Right cardiac atrium (tissue), 5 donors: Measurements from ENCODE around the gene FAIM2. TPM values are rescaled to one million over a fixed set of nuclear protein-coding genes. Genes with fewer than 3 reads are reported as not detected.

Source experiments
- ATAC-seq, 2 donors: fragments of 200-7000 bp; cut with Tn5 transposase; one replicate each; pipeline versions ENCODE4 v1.8.0 to v1.9.1; 2020; ENCODE audit warnings: moderate library complexity in 2 of 2, mild to moderate bottlenecking in 1 of 2
- DNase-seq, 3 donors: peaks; one replicate each; pipeline ENCODE4 v3.0.0-alpha.2; 2020
- H3K27ac ChIP-seq: one replicate; pipeline ENCODE4 v1.5.1; 2013; ENCODE audit warnings: mild to moderate bottlenecking, low read length, control low read depth, moderate library complexity
- H3K27me3 ChIP-seq: one replicate; pipeline ENCODE4 v1.6.1; 2013; ENCODE audit not compliant: control insufficient read depth, insufficient read depth
- H3K4me1 ChIP-seq: one replicate; pipeline ENCODE4 v1.6.1; 2013; ENCODE audit warnings: low read length; ENCODE audit not compliant: control insufficient read depth, insufficient read depth
- H3K4me3 ChIP-seq: one replicate; pipeline ENCODE4 v1.5.1; 2013; ENCODE audit warnings: low read length, control low read depth
- H3K9me3 ChIP-seq: one replicate; pipeline ENCODE4 v1.6.1; 2013; ENCODE audit warnings: low read length; ENCODE audit not compliant: control insufficient read depth
- WGBS: extraction: QIAGEN DNeasy Blood & Tissue Kit; methylation state at CpG from one replicate; pipeline ENCODE4 v1.1.7; 2013; 5-methylcytosine and 5-hydroxymethylcytosine counted together
- intact Hi-C, 4 donors: fragments of 100-400 bp; cut with DNase I; formaldehyde crosslinking; loops; one replicate each; pipeline versions ENCODE4 v1.11.0 to v1.14.0; 2022 to 2023
- long read RNA-seq, 4 donors: library from polyadenylated mRNA; unstranded; transcript quantifications; one replicate each; pipeline ENCODE4 v2.0.0, GENCODE V29; 2020 to 2021
- polyA plus RNA-seq: library from polyadenylated mRNA; stranded (reverse); fragments of 200-250 nt; gene quantifications from one replicate; pipeline ENCODE4 v1.2.3, GENCODE V29; 2013
- total RNA-seq, 4 donors: library from RNA; stranded (reverse); fragmentation: NEBNext Ultra II Directional; extraction: Animal tissue kit (Norgen Biotek cat#: 25700); gene quantifications; one replicate each; pipeline ENCODE4 v1.2.1, GENCODE V29; 2021
- donor health status: healthy with polysubstance abuse.
- donor health status: DM: no; HTN: yes; CAD: no.
- donor health status: DM: no; HTN: no; CAD: no.
- donor health status: DM: no; HTN: yes; CAD: no; lungs with severe emphysema.
- donor health status: DM: yes; HTN: yes; CAD: no.

FAIM2 gene
- total RNA-seq, result 10 to 100 TPM; 10.4 to 31.1 (median 17.4) TPM
- polyA plus RNA-seq, result 37.4 TPM
- long read RNA-seq, donor 1, full-length matches to known transcripts, result 26 of 47 reads
- long read RNA-seq, donor 1, partial matches to known transcripts, result 1 of 47 reads
- long read RNA-seq, donor 1, other reads (novel, unspliced or antisense), result 20 of 47 reads
- long read RNA-seq, donor 2, full-length matches to known transcripts, result 20 of 40 reads
- long read RNA-seq, donor 2, partial matches to known transcripts, result 3 of 40 reads
- long read RNA-seq, donor 2, other reads (novel, unspliced or antisense), result 17 of 40 reads
- long read RNA-seq, donor 3, full-length matches to known transcripts, result 14 of 34 reads
- long read RNA-seq, donor 3, partial matches to known transcripts, result 1 of 34 reads
- long read RNA-seq, donor 3, other reads (novel, unspliced or antisense), result 19 of 34 reads
- long read RNA-seq, donor 4, full-length matches to known transcripts, result 5 of 7 reads
- long read RNA-seq, donor 4, partial matches to known transcripts, result 0 of 7 reads
- long read RNA-seq, donor 4, other reads (novel, unspliced or antisense), result 2 of 7 reads

- DNase-seq (peak; percentile 76 to 91 (median 89)), ATAC-seq (peak; percentile 85 to 90)
- 4% methylated on average over 56 of the region's 56 CpGs for WGBS
- Histone ChIP-seq H3K4me1 (no peaks in the 10 kb centered on the region), H3K27me3 (no peaks in the 10 kb centered on the region), H3K4me3 (peak within 1 kb of the TSS; percentile 34), H3K9me3 (no peaks in the 10 kb centered on the region), H3K27ac (peak within 1 kb of the TSS; percentile 0)
- intact Hi-C loops, result no loop called here
Measured at GRCh38 chr12:49903700-49904423, at the start of gene FAIM2. Gene FAIM2, minus strand, starts transcription at chr12:49903900. Its CDS starts 108 bp downstream, at chr12:49903792.

GRCh38 chr12:49953151-49953550 is 49.5 kb upstream of the FAIM2 start:
- Histone ChIP-seq H3K27me3 (no peaks in the 10 kb centered on the region), H3K27ac (no peak overlapping the region), H3K9me3 (no peaks in the 10 kb centered on the region), H3K4me3 (no peak overlapping the region), H3K4me1 (no peaks in the 10 kb centered on the region)
- WGBS, result 87% methylated on average over 4 of the region's 4 CpGs
- no peak for ATAC-seq
- no peak for DNase-seq
- intact Hi-C loops, result loop anchor here in 1 of 4 donors (10.0 kb wide), 1 partner anchor 78 kb away; no protein-coding TSS in a partner anchor

GRCh38 chr12:49952391-49953055 is 48.8 kb upstream of the FAIM2 start:
- no peak overlapping the region for H3K27ac ChIP-seq
- no peaks in the 10 kb centered on the region for H3K27me3 ChIP-seq
- DNase-seq, result no peak
- ATAC-seq, result no peak
- WGBS, result 89% methylated on average over 1 of the region's 1 CpG
- intact Hi-C loops, result loop anchor here in 1 of 4 donors (10.0 kb wide), 1 partner anchor 78 kb away; no protein-coding TSS in a partner anchor
- H3K9me3 ChIP-seq, result no peaks in the 10 kb centered on the region
- no peak overlapping the region for H3K4me3 ChIP-seq
- no peaks in the 10 kb centered on the region for H3K4me1 ChIP-seq

GRCh38 chr12:49951411-49952240 is 47.9 kb upstream of the FAIM2 start:
- no peaks in the 10 kb centered on the region for H3K9me3 ChIP-seq
- no peak for ATAC-seq
- H3K4me1 ChIP-seq, result no peaks in the 10 kb centered on the region
- DNase-seq, result no peak
- no peak overlapping the region for H3K4me3 ChIP-seq
- no peak overlapping the region for H3K27ac ChIP-seq
- 82% methylated on average over 14 of the region's 14 CpGs for WGBS
- intact Hi-C loops, result loop anchor here in 1 of 4 donors (10.0 kb wide), 1 partner anchor 77 kb away; no protein-coding TSS in a partner anchor
- no peaks in the 10 kb centered on the region for H3K27me3 ChIP-seq

GRCh38 chr12:49950273-49951251 is 46.9 kb upstream of the FAIM2 start, which contains the start of gene AQP2:
Gene AQP2, plus strand, starts transcription at chr12:49950737. Its CDS starts 94 bp downstream, at chr12:49950831.
- no peak for DNase-seq
- 82% methylated on average over 32 of the region's 32 CpGs for WGBS
- intact Hi-C loops, result loop anchor here in 1 of 4 donors (10.0 kb wide), 1 partner anchor 76 kb away; no protein-coding TSS in a partner anchor
- Histone ChIP-seq H3K9me3 (no peaks in the 10 kb centered on the region), H3K27ac (no peak within 1 kb of the TSS), H3K27me3 (no peaks in the 10 kb centered on the region), H3K4me1 (no peaks in the 10 kb centered on the region), H3K4me3 (no peak within 1 kb of the TSS)
- ATAC-seq, result peak in 1 of 2 donors; percentile 9

GRCh38 chr12:49949866-49950265 is 46.2 kb upstream of the FAIM2 start:
- intact Hi-C loops, result loop anchor here in 2 of 4 donors (10.0 kb wide), 2 partner anchors 75 to 85 kb away; no protein-coding TSS in a partner anchor
- no peak overlapping the region for H3K27ac ChIP-seq
- no peaks in the 10 kb centered on the region for H3K27me3 ChIP-seq
- ATAC-seq (no peak), DNase-seq (no peak)
- no peaks in the 10 kb centered on the region for H3K4me1 ChIP-seq
- 94% methylated on average over 3 of the region's 3 CpGs for WGBS
- H3K9me3 ChIP-seq, result no peaks in the 10 kb centered on the region
- no peak overlapping the region for H3K4me3 ChIP-seq

GRCh38 chr12:49948866-49949845 is 45.5 kb upstream of the FAIM2 start:
- intact Hi-C loops, result loop anchor here in 1 of 4 donors (10.0 kb wide), 1 partner anchor 84 kb away; no protein-coding TSS in a partner anchor
- ATAC-seq (no peak), DNase-seq (no peak)
- H3K9me3 ChIP-seq, result no peaks in the 10 kb centered on the region
- H3K27me3 ChIP-seq, result no peaks in the 10 kb centered on the region
- no peak overlapping the region for H3K4me3 ChIP-seq
- H3K27ac ChIP-seq, result no peak overlapping the region
- 80% methylated on average over 13 of the region's 13 CpGs for WGBS
- no peaks in the 10 kb centered on the region for H3K4me1 ChIP-seq

- no peak for ATAC-seq
- no peak overlapping the region for H3K27ac ChIP-seq
- 84% methylated on average over 7 of the region's 7 CpGs for WGBS
- intact Hi-C loops, result loop anchor here in 1 of 4 donors (10.0 kb wide), 1 partner anchor 83 kb away; no protein-coding TSS in a partner anchor
- H3K9me3 ChIP-seq, result no peaks in the 10 kb centered on the region
- H3K4me3 ChIP-seq, result no peak overlapping the region
- H3K27me3 ChIP-seq, result no peaks in the 10 kb centered on the region
- H3K4me1 ChIP-seq, result no peaks in the 10 kb centered on the region
- DNase-seq, result no peak
Measured at GRCh38 chr12:49947593-49948226, 44.0 kb upstream of the FAIM2 start.
